WTC11 (cell line): Measurements from ENCODE around the gene SLC16A14. TPM values are rescaled to one million over a fixed set of nuclear protein-coding genes. Genes with fewer than 3 reads are reported as not detected.

ENCODE experiments used
- ATAC-seq: fragments of 200-7000 bp; cut with Tn5 transposase; 2 replicates; pipeline ENCODE4 v1.10.0; 2021; ENCODE audit warnings: mild to moderate bottlenecking, moderate library complexity
- CTCF ChIA-PET: fragments of 300-600 bp; sonication (Branson Sonifier 250); formaldehyde crosslinking; loops from one replicate; lab custom pipeline; 2021; ENCODE audit warnings: antibody characterized with exemption; lab: Charles Lee
- POLR2A ChIA-PET: fragments of 350-600 bp; sonication (Branson Sonifier 250); formaldehyde crosslinking; loops from one replicate; lab custom pipeline; 2021; ENCODE audit warnings: antibody characterized with exemption; lab: Charles Lee
- DNase-seq: peaks from one replicate; pipeline ENCODE4 v3.0.0; 2021; ENCODE audit warnings: low spot score
- H3K27ac Mint-ChIP-seq: 2 replicates; pipeline ENCODE4 v1.8.0; 2021; ENCODE audit warnings: mixed read lengths
- H3K27me3 Mint-ChIP-seq: 2 replicates; pipeline ENCODE4 v1.8.0; 2021; ENCODE audit warnings: low read depth, mild to moderate bottlenecking, moderate library complexity, mixed read lengths
- H3K36me3 Mint-ChIP-seq: 2 replicates; pipeline ENCODE4 v1.8.0; 2021; ENCODE audit warnings: mixed read lengths
- H3K4me1 Mint-ChIP-seq: 2 replicates; pipeline ENCODE4 v1.8.0; 2022; ENCODE audit warnings: mixed read lengths
- H3K4me3 Mint-ChIP-seq: 2 replicates; pipeline ENCODE4 v1.8.0; 2021; ENCODE audit warnings: mild to moderate bottlenecking, moderate library complexity, mixed read lengths
- H3K9me3 Mint-ChIP-seq: 2 replicates; pipeline ENCODE4 v1.8.0; 2021; ENCODE audit warnings: mixed read lengths
- CREM ChIP-seq: sonication (generic); formaldehyde crosslinking; IDR thresholded peaks from 2 replicates; pipeline ENCODE4 v1.8.1; 2022; ENCODE audit warnings: mild to moderate bottlenecking, missing genetic modification reagents, moderate library complexity
- E2F5 ChIP-seq: sonication (generic); formaldehyde crosslinking; IDR thresholded peaks from 2 replicates; pipeline ENCODE4 v1.8.1; 2022; ENCODE audit warnings: mild to moderate bottlenecking, moderate library complexity, missing genetic modification reagents
- ELF4 ChIP-seq: sonication (generic); formaldehyde crosslinking; IDR thresholded peaks from 2 replicates; pipeline ENCODE4 v1.8.1; 2022; ENCODE audit warnings: low read depth, mild to moderate bottlenecking, moderate library complexity, missing genetic modification reagents
- ERG ChIP-seq: fragments of 250-450 bp; sonication (Bioruptor Pico); IDR thresholded peaks from 2 replicates; pipeline ENCODE4 v1.8.0; 2021; ENCODE audit warnings: mild to moderate bottlenecking
- ESRRA ChIP-seq: sonication (generic); formaldehyde crosslinking; IDR thresholded peaks from 2 replicates; pipeline ENCODE4 v1.8.1; 2022; ENCODE audit warnings: mild to moderate bottlenecking, missing genetic modification reagents, borderline replicate concordance
- FOXJ3 ChIP-seq: sonication (generic); formaldehyde crosslinking; IDR thresholded peaks from 2 replicates; pipeline ENCODE4 v1.9.0; 2021; ENCODE audit warnings: missing genetic modification reagents, mild to moderate bottlenecking, borderline replicate concordance
- FOXK1 ChIP-seq: sonication (generic); formaldehyde crosslinking; IDR thresholded peaks from 2 replicates; pipeline ENCODE4 v1.8.0; 2022; ENCODE audit warnings: mild to moderate bottlenecking, moderate library complexity, missing genetic modification reagents
- FOXP4 ChIP-seq: sonication (generic); formaldehyde crosslinking; IDR thresholded peaks from 2 replicates; pipeline ENCODE4 v1.8.0; 2022; ENCODE audit warnings: mild to moderate bottlenecking, missing genetic modification reagents
- GABPB1 ChIP-seq: sonication (generic); formaldehyde crosslinking; IDR thresholded peaks from 2 replicates; pipeline ENCODE4 v1.8.1; 2023; ENCODE audit warnings: mild to moderate bottlenecking, missing genetic modification reagents
- GTF2I ChIP-seq: fragments of 250-450 bp; sonication (Bioruptor Pico); conservative IDR thresholded peaks from 2 replicates; pipeline ENCODE4 v1.4.0; 2021; ENCODE audit warnings: mild to moderate bottlenecking
- IRF1 ChIP-seq: sonication (generic); formaldehyde crosslinking; IDR thresholded peaks from 2 replicates; pipeline ENCODE4 v1.8.0; 2023; ENCODE audit warnings: missing genetic modification reagents
- IRF2 ChIP-seq: sonication (generic); formaldehyde crosslinking; IDR thresholded peaks from 2 replicates; pipeline ENCODE4 v1.8.0; 2022; ENCODE audit warnings: low read depth, missing genetic modification reagents, borderline replicate concordance
- MAX ChIP-seq: sonication (generic); formaldehyde crosslinking; IDR thresholded peaks from 2 replicates; pipeline ENCODE4 v1.8.0; 2022; ENCODE audit warnings: mild to moderate bottlenecking, missing genetic modification reagents
- MLX ChIP-seq: sonication (generic); formaldehyde crosslinking; IDR thresholded peaks from 2 replicates; pipeline ENCODE4 v1.8.1; 2023; ENCODE audit warnings: mild to moderate bottlenecking, missing genetic modification reagents, moderate library complexity
- NFYB ChIP-seq: sonication (generic); formaldehyde crosslinking; conservative IDR thresholded peaks from 2 replicates; pipeline ENCODE4 v1.8.0; 2022; ENCODE audit warnings: low read depth, missing genetic modification reagents
- SMAD3 ChIP-seq: sonication (generic); formaldehyde crosslinking; IDR thresholded peaks from 2 replicates; pipeline ENCODE4 v1.8.0; 2022; ENCODE audit warnings: missing genetic modification reagents, mild to moderate bottlenecking, borderline replicate concordance
- SP1 ChIP-seq: sonication (generic); formaldehyde crosslinking; conservative IDR thresholded peaks from 2 replicates; pipeline ENCODE4 v1.8.1; 2022; ENCODE audit warnings: missing genetic modification reagents
- ZBTB21 ChIP-seq: sonication (generic); formaldehyde crosslinking; IDR thresholded peaks from 2 replicates; pipeline ENCODE4 v1.8.1; 2023; ENCODE audit warnings: mild to moderate bottlenecking, missing genetic modification reagents, borderline replicate concordance
- ZBTB43 ChIP-seq: sonication (generic); formaldehyde crosslinking; IDR thresholded peaks from 2 replicates; pipeline ENCODE4 v1.8.1; 2023; ENCODE audit warnings: mild to moderate bottlenecking, missing genetic modification reagents
- ZNF138 ChIP-seq: sonication (generic); formaldehyde crosslinking; conservative IDR thresholded peaks from 2 replicates; pipeline ENCODE4 v1.8.1; 2022; ENCODE audit warnings: mild to moderate bottlenecking, moderate library complexity, missing genetic modification reagents
- ZNF416 ChIP-seq: fragments of 250-450 bp; sonication (Bioruptor Pico); IDR thresholded peaks from 2 replicates; pipeline ENCODE4 v1.9.0; 2021; ENCODE audit warnings: mild to moderate bottlenecking, inconsistent platforms
- ZNF423 ChIP-seq: fragments of 250-450 bp; sonication (Bioruptor Pico); IDR thresholded peaks from 2 replicates; pipeline ENCODE4 v2.1.2; 2022; ENCODE audit warnings: mild to moderate bottlenecking, moderate library complexity
- total RNA-seq: library from RNA; stranded (reverse); gene quantifications from 3 replicates; pipeline ENCODE4 v1.2.3, GENCODE V29; 2021
- TF ChIP-seq, protein P1 (sequence below): sonication (generic); formaldehyde crosslinking; IDR thresholded peaks from 2 replicates; pipeline ENCODE4 v1.8.0; 2022; ENCODE audit warnings: missing genetic modification reagents

Gene SLC16A14
- total RNA-seq, 1 experiment from 2014 or later: 1.7 TPM

- CTCF ChIA-PET: interaction anchor here (1.4 to 5.6 kb wide), 5 partner anchors 16 to 91 kb away, joined by 6 to 88 read pairs (median 7); no protein-coding TSS in a partner anchor
- DNase-seq: no peak
Measured at GRCh38 chr2:230069402-230069801, 678 bp upstream of the SLC16A14 start.

GRCh38 chr2:230068016-230068650, 591 bp downstream of the SLC16A14 start:
- peaks cover 44% of the 10 kb centered on the region for H3K27me3 Mint-ChIP-seq
- POLR2A ChIA-PET: interaction anchor here (0.5 to 0.6 kb wide), 3 partner anchors 34 to 548 kb away, joined by 3 to 6 read pairs (median 4); no protein-coding TSS in a partner anchor
- DNase-seq (peak; percentile 64), ATAC-seq (peak; percentile 68)
- no peaks in the 10 kb centered on the region; the same call in 1 of the 2 replicates for H3K9me3 Mint-ChIP-seq
- CTCF ChIA-PET: interaction anchor here (0.6 to 5.6 kb wide), 26 partner anchors 8 to 550 kb away, joined by 3 to 88 read pairs (median 4); partner anchors contain the start of gene SP110
- H3K27ac Mint-ChIP-seq: no peak overlapping the region
- peak overlapping the region; percentile 79 for H3K4me3 Mint-ChIP-seq
- H3K4me1 Mint-ChIP-seq: peaks cover 9% of the 10 kb centered on the region
- peaks cover 3% of the 10 kb centered on the region; the same call in 1 of the 2 replicates for H3K36me3 Mint-ChIP-seq
- TF ChIP-seq MAX (CRISPR knock-in tag) (no peak), FOXP4 (CRISPR knock-in tag) (peak; percentile 48; the same call in 1 of the 2 replicates), CREM (CRISPR knock-in tag) (peak; percentile 47; the same call in 1 of the 2 replicates), GTF2I (CRISPR knock-in tag) (no peak), SP1 (CRISPR knock-in tag) (0 out of 2 replicates have a peak, but pooled peaks have one; percentile 20), E2F5 (CRISPR knock-in tag) (0 out of 2 replicates have a peak, but pooled peaks have one; percentile 23), ERG (CRISPR knock-in tag) (no peak), SMAD3 (CRISPR knock-in tag) (no peak), IRF1 (CRISPR knock-in tag) (no peak), ZBTB43 (CRISPR knock-in tag) (0 out of 2 replicates have a peak, but pooled peaks have one; percentile 19), ZNF423 (CRISPR knock-in tag) (no peak), MLX (CRISPR knock-in tag) (0 out of 2 replicates have a peak, but pooled peaks have one; percentile 39), FOXJ3 (CRISPR knock-in tag) (no peak)

More at GRCh38 chr2:230069402-230069801, 678 bp upstream of the SLC16A14 start:
- Mint-ChIP-seq H3K27me3 (peaks cover 44% of the 10 kb centered on the region), H3K9me3 (peaks cover 7% of the 10 kb centered on the region), H3K27ac (no peak overlapping the region), H3K36me3 (peaks cover 3% of the 10 kb centered on the region; the same call in 1 of the 2 replicates), H3K4me1 (peaks cover 9% of the 10 kb centered on the region), H3K4me3 (peak overlapping the region; percentile 79)
- no peak for TF ChIP-seq ELF4
- no peak for TF ChIP-seq FOXK1
- no peak for TF ChIP-seq ZNF138 (CRISPR knock-in tag)
- no peak for TF ChIP-seq ZBTB21 (CRISPR knock-in tag)
- TF ChIP-seq ZNF423 (CRISPR knock-in tag): no peak
- no peak for TF ChIP-seq ESRRA (CRISPR knock-in tag)
- TF ChIP-seq ZNF416: no peak
- no peak for TF ChIP-seq IRF2 (CRISPR knock-in tag)
- no peak for TF ChIP-seq NFYB (CRISPR knock-in tag)
- TF ChIP-seq GABPB1: no peak
- TF ChIP-seq FOXJ3 (CRISPR knock-in tag): no peak
- TF ChIP-seq, protein P1, sequence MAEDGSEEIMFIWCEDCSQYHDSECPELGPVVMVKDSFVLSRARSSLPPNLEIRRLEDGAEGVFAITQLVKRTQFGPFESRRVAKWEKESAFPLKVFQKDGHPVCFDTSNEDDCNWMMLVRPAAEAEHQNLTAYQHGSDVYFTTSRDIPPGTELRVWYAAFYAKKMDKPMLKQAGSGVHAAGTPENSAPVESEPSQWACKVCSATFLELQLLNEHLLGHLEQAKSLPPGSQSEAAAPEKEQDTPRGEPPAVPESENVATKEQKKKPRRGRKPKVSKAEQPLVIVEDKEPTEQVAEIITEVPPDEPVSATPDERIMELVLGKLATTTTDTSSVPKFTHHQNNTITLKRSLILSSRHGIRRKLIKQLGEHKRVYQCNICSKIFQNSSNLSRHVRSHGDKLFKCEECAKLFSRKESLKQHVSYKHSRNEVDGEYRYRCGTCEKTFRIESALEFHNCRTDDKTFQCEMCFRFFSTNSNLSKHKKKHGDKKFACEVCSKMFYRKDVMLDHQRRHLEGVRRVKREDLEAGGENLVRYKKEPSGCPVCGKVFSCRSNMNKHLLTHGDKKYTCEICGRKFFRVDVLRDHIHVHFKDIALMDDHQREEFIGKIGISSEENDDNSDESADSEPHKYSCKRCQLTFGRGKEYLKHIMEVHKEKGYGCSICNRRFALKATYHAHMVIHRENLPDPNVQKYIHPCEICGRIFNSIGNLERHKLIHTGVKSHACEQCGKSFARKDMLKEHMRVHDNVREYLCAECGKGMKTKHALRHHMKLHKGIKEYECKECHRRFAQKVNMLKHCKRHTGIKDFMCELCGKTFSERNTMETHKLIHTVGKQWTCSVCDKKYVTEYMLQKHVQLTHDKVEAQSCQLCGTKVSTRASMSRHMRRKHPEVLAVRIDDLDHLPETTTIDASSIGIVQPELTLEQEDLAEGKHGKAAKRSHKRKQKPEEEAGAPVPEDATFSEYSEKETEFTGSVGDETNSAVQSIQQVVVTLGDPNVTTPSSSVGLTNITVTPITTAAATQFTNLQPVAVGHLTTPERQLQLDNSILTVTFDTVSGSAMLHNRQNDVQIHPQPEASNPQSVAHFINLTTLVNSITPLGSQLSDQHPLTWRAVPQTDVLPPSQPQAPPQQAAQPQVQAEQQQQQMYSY (CRISPR knock-in tag): no peak
- POLR2A ChIA-PET: no interaction called here
- ATAC-seq: no peak
